NCI-H1105 (cell line): ENCODE data around the gene PRAME.
"Not testable (repeated sequence)": the region's sequence is repeated elsewhere in the genome, so short reads cannot be mapped to it uniquely, and the experiment has no call there.

ENCODE experiments used
- DNase-seq: peaks from one replicate; lab custom pipeline; 2025; lab: John Stamatoyannopoulos, UW

Gene PRAME, protein sequence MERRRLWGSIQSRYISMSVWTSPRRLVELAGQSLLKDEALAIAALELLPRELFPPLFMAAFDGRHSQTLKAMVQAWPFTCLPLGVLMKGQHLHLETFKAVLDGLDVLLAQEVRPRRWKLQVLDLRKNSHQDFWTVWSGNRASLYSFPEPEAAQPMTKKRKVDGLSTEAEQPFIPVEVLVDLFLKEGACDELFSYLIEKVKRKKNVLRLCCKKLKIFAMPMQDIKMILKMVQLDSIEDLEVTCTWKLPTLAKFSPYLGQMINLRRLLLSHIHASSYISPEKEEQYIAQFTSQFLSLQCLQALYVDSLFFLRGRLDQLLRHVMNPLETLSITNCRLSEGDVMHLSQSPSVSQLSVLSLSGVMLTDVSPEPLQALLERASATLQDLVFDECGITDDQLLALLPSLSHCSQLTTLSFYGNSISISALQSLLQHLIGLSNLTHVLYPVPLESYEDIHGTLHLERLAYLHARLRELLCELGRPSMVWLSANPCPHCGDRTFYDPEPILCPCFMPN

DNA sequence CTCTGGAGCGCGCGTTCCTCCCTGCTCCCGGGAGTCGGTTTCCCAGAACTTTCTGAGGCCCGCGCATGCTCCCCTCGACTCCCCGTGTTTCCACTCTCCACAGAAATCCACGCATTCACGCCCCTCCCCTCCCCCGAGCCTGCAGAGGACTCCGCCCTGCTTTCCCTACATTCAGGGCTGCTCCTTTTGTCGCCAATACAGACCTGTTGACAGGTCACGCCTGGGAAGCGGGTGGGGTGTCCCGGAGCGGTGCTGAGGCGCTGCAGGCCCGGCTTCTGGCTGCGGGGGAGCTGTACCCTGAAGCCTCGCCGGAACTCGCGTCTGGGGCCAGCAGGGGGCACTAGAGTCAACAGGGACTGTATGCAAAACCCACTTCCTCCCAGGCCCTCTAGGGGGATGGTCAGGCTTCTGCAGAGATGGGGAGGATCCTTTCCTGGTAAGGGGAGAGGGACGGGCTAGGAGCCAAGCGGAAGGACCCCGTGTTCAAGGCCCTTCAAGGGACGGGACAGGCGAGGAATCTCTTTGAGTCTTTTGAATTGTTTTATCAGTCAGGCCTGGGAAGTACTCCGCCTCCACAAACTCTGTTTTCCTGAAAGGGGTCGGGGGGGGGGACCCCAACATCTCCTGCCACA is at the start of gene PRAME:
Gene PRAME (minus strand): TSS at position 294 of the 632 bp plus-strand sequence. CDS start 2,433 bp downstream, outside the sequence.
- peak; percentile 88 for DNase-seq

DNA sequence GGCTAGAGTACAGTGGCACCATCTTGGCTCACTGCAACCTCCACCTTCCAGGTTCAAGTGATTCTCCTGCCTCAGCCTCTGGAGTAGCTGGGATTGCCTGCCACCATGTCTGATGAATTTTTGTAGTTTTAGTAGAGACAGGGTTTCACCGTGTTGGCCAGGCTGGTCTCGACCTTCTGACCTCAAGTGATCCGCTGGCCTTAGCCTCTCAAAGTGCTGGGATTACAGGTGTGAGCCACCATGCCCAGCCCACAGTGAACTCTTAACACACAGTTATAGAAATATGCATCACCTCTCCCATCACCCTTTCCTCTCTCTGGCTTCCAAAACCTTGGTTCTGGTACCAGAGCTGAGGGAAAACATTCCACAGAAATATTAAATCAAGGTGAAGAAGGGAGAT is 49.0 kb upstream of the PRAME start:
- DNase-seq, result not testable (repeated sequence)

DNA sequence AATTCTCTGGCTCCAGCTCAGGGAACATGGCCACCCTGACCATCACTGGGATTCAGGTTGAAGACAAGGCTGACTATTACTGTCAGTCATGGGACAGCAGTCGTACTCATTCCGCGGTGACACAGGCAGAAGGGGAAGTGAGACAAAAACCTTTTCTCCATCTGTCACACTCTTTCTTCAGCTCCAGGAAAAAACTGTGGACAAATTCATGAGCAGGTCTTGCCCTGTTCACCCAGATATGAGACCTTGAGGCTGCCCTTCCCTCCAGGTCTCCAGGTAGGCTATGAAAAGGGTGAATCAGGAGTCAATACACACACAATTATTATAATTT is 46.0 kb upstream of the PRAME start:
- no peak for DNase-seq

DNA sequence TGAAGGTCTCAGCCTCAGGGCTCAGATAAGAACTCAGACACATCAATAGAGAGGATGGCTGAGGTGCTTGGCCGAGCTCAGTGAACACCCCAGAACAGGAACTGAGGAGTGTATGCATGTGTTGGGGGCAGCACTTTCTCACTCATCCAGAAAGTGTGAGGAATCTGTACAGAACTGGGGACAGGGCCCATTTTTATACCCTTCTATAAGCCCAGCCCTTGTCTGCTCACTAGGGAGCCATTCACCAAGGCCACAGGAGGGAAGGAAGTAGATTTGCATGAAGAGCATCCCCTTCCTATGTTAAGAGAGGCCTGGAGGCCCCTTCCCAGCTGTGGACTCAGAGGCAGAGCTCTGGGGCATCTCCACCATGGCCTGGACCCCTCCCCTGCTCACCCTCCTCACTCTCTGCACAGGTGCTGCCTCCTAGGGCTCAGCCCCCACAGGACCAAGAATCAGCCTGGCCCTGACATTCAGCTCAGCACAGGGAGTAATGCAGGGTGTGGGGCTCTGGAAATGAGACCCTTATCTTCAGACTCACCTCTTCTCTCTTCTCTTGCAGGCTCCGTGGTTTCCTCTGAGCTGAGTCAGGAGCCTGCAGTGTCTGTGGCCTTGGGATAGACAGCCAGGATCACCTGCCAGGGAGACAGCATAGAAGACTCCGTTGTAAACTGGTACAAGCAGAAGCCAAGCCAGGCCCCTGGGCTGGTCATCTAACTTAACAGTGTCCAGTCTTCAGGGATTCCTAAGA is 45.4 kb upstream of the PRAME start:
- DNase-seq, result no peak

DNA sequence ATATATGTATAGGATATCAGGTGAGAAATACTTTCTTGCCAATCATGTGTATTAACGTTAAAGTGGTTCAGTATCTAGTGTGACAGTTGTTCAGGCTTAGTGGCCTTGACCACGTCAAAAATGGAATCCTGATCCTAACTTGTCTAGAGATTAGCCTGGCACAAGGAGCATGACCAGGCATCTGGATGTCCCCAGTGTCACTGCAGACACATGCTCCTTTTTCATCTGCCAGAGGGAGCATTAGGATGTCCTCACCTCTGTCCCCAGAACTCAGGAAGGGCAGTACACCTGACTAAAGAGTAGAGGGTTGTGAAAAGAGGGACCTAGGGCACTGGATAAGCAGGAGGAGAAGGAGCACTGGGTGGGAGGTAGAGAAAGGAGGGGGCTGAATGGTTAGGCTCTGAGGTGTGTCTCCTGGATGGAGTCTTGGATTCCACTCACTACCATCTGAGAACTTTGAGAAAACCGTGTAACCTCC is 44.4 kb upstream of the PRAME start:
- no peak for DNase-seq

DNA sequence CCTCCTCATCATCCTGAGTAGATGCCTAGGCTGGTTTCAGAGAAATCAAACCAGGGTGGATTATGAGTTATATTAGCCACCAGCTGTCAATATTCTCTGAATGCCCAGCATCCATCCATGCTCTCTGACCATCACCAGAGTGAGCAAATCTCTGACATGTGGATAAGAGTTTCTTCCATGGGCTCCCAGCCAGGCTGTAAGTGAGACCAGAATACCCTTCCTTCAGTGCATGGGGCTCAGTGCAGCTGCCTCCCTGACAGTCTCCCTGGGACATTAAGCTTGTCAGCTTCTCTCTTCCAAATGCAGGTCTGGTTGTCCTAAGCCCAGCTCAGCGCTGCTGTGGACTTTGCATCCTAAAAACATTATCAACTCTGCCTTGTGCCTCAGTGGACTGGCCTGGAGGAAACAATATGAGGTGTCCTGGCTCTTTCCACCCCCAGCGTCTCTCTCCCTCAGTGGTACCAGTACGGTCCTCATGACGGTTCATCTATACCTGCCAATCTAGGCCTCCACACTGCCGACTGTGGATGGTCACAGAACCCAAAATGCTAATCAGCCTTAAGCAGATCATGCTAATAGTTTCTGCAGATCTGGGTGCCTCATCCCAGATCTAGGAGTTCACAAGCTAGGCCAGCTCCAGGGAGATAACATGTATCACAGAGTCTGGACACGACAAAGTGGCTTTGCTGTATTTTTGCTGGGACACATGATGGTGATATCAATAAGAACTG is 41.6 kb upstream of the PRAME start:
- no peak for DNase-seq

DNA sequence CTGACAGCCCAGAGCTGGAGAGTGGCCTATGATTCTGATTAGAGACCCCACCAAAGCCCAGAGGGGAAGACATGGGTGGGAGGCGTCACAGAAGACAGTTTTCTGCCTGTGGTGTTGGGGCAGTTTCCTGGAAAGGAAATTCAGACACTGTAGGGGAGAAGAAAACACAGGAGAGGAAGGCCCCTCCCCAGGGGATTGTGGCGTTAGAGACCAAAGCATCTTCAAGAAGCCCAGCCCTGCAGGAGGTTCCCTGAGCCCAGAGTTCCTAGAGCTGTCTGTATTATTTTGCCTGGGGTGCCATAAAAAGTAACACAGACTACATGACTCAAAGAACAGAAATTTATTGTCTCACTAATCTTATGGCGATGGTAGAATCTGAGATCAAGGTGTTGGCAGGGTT is 40.2 kb upstream of the PRAME start:
- DNase-seq, result no peak

DNA sequence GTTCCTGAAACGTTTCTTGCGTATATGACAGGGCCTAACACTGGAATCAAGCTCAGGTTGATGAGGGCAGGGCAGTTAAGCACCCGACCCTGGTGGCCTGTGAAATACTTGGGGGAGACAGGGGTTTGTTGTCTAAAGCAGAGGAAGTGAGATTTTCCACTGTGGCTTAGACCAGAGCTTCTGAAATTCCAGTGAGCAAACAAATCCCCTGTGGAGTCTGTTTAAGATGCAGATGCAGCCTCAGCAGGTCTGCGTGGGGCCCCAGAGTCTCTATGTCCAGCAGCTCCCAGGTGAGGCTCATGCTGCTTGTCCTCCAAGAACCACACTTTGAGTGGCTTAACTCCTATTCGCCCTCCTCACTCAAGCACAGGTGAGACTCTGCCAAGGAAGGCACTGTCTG is 39.1 kb upstream of the PRAME start:
- no peak for DNase-seq

DNA sequence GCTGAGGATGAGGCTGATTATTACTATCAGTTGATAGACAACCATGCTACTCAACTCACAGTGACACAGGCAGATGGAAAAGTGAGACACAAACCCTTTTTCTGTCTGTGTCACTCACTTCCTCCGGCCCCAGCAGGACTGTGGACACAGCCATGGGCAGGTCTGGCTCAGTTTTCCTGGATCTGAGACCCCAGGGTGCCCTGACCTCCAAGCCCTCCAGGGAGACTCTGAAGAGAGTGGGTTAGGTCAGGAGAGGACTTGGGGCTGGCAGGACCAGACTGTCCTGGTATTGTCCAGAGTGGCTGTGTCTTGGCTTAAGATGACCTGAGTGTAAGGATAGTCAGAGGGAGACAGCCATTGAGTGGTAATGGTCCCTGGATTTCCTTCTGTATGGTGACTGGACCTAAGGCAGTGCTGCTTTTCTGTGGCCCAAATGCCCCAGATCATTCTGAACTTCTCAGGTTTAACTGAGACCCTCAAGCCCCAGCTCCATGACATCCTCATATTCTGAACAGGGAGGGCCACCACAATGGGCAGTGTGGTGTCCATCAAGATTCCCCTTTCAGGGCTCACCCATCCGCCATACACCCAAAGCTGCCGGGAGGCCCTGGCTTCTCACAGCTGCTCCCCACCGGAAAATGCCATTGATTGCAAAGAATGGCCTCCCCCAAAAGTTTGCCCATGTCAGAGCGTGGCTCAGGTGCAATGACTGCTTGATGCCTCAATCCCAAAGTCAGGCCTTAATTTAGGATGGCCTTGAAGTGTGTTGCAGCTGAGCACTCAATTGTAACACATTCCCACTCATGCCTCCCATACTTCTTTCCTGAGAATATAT is 36.2 kb upstream of the PRAME start:
- no peak for DNase-seq

DNA sequence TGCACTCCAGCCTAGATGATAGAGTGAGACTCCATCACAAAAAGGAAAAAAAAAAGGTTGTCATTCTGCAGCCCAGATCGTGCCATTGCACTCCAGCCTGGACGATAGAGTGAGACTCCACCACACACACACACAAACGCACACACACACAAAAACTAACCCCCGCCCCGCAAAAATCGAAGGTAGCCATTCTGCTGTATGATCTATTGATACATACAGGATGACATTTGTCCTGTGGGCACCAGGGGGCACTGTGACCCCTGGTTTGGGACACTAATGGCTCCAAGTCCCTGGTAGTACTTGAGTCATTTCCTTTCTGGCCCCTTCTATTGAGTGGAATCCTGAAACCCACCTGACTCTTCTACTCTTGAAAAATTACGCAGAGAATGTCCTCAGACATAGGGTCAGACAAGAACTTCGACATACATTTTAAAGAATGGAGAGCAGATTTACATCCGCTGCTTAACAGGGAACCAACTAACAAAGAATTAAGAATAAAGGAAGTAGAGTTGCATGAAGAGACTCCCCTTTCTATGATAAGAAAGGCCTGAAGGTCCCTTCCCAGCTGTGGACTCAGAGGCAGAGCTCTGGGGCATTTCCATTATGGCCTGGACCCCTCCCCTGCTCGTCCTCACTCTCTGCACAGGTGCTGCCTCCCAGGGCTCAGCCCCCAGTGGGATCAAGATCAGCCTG is 35.0 kb upstream of the PRAME start:
- peak; percentile 15 for DNase-seq

DNA sequence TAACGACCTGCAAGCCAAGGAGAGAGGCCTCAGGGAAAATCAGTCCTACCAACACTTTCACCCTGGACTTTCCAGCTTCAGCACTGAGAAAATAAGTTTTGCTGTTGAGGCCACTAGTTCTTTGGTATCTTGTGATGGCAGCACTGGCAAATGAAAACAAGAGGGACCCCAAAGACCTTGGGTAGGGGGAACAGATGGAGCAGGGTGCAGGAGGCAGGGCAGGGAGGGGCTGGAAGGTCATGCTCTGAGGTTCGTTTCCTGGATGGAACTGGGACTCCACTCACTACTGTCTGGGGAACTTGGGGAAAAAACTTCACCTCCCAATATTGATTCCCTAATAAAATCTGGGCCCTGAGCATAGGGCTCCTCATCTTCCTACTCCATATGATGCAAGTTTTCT is 34.2 kb upstream of the PRAME start:
- no peak for DNase-seq

DNA sequence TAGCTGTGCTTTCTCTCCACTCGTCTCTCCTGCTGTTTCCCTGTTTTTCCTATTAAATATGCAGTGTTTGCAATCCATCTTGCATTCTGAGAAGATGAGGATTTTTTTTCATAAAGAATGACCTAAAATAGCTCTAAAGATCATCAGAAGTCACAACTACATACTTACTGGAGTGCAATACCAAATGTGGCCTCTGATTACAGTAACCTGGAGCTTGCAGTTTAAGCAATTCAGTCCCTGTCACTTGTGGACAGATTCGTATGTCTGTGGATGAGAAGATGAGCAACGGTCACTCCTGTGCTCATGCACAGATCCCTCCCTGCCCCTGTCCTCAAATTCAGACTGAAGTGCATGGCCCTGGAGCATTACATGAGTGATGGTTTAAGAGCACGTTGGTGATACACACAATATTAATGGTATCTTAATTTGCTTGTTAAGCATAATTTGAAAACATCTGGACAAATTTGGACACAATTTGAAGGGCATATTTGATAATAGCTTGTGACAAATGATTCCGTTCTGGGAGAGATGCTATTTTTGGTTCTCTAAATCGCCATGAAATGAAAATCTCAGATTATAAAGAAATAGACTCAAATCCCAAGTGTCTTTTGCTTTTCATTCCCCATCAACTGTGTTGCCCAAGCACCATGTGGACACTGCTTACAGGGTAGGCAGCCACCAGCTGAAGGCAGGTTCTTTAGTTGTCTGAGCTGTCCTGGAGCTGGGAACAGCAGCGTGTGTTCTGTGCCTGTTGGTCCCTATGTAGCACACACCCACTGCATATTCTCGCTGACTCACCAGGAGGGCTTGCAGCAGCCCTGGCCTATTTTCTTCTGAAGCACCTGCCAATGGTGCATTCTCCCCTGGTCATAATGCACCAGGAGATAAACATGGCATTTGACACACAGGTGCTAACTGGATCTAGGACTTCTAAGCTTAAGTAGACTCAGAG is 32.6 kb upstream of the PRAME start:
- no peak for DNase-seq

DNA sequence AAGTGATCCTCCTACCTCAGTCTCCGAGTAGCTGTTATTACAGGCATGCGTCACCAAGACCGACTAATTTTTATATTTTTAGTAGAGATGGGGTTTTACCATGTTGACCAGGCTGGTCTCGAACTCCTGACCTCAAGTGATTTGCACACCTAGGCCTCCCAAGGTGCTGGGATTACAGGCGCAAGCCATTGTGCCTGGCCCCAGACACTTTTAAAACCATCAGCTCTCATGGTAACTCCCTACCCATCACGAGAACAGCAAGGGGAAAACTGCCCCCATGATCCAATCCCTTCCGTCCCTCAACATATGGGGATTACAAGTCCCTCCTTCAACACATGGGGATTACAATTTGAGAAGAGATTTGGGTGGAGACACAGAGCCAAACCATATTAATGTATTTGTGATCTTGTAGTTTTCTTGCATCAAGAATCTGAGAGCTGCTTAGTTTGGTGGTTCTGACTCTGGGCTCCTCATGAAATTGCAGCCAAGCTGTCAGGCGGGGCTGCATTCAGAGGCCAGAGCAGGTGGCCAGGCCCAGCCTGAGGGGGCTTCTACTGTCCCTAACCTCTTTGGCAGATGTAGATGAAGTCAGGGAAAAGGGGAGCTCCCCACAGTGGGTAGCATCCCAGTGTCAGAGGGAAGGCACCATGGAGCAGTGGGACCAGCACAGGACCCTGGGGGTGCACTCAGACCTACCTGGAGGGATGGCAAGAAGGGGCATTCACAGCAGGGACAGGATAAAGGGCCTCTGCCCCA is 31.2 kb upstream of the PRAME start:
- no peak for DNase-seq

DNA sequence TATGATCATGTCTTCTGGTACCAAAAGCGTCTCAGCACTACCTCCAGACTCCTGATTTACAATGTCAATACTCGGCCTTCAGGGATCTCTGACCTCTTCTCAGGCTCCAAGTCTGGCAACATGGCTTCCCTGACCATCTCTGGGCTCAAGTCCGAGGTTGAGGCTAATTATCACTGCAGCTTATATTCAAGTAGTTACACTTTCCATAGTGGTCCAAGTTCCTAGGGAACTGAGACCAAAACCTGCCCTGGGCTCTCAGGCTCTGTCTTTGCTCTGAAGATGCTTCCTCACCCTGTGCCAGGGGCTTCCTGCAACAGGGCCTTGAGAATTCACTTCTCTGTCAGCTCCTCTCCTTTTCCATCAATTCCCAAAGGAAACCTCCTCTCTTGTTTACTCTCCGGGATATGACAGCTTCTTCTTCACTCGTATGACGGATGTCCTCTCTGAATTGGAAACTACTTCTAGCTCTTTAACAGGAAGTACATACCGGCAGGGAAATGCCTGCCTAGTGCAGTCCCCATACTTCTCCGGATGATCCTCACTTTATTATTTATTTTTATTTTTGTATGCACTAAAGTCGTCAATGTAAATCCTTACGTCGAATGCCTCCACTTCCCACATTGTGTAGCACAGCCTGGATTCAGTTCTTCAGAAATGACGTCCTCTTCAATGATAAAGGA is 29.6 kb upstream of the PRAME start:
- no peak for DNase-seq

DNA sequence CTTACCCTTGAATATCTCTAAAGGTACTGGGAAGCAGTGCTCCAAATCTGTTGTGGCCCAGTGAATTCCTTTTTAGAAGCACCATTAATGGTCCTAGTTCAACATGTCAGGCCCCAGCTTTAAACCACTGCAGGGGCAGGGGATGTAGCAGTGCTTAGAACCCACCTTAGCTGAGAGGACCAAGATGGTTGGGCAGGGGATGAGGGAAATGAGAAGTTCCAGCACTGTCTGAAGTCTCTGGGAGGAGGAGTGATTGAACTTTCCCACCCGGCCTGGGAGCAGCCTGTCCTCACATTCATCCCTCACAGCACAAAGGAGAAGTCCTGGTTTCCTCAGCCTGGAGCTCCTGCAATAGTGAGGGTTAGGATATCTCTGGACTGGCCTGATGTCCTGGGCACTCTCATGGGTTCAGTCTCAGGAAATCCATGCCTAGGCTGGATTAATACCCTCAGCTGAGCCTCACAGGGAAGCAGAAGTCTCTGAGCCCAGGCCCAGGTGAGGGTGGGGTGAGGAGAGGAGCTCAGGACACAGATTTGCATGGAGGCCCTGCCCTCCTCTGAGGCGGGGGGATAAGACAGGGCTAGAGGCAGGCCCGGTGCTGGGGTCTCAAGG is 28.6 kb upstream of the PRAME start:
- DNase-seq, result no peak

DNA sequence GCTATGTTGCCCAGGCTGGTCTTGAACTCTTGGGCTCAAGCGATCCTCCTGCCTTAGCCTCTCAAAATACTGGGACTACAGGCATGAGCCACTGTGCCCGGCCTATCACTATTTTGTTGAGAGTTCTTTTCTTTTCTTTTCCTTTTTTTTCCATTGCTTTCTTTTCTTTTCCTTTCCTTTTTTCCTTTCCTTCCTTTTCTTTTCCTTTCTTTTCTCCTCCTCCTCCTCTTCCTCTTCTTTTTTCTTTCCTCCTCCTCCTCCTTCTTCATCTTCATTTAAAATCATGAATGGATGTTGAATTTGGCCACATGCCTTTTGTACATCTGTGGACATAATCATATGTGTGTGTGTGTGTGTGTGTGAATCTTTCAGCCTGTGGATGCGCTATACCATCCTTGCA is 25.7 kb upstream of the PRAME start:
- DNase-seq, result no peak

DNA sequence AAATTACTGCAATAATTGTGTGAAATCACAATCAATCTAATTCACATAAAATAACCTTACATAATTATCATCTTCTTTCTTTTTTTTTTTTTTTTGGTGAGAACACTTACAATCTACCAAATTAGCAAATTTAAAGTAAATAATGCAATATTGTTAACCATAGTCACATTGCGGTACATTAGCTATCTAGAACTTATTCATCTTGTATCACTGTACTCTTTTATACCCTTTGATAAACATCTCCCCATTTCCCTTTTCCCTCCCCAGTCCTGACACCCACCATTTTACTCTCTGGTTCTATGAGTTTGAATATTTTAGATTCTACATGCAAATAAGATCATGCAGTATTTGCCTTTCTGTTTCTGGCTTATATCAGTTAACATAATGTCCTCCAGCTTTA is 24.0 kb upstream of the PRAME start:
- DNase-seq, result no peak

DNA sequence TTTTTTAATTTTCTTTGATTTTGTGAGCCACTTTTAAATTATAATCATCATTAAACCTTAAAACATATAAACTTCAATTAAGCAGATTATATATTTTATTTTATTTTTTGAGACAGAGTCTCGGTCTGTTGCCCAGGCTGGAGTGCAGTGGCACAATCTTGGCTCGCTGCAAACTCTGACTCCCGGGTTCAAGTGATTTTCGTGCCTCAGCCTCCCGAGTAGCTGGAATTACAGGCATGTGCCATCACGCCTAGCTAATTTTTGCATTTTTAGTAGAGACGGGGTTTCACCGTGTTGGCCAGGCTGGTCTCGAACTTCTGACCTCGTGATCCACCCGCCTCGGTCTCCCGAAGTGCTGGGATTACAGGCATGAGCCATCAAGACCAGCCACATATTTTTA is 22.5 kb upstream of the PRAME start:
- DNase-seq, result not testable (repeated sequence)
